Islet of Langerhans (tissue), 1 donor: Measurements from ENCODE around the gene GSKIP.

Experiments
- FAIRE-seq: peaks from one replicate; lab custom pipeline; 2011; peaks lifted over from hg19 to GRCh38; lab: Jason Lieb, UNC

Gene GSKIP

GRCh38 chr14:96418075-96418474, 54.7 kb downstream of the GSKIP start:
- no peak for FAIRE-seq

- FAIRE-seq = no peak
These were observed 57.9 kb downstream of the GSKIP start for GRCh38 chr14:96421236-96421635.

GRCh38 chr14:96422992-96423391, 59.7 kb downstream of the GSKIP start:
- no peak for FAIRE-seq

- FAIRE-seq = no peak
These were observed 60.3 kb downstream of the GSKIP start for GRCh38 chr14:96423446-96424108.

- peak; percentile 98 for FAIRE-seq
These were observed 61.0 kb downstream of the GSKIP start for GRCh38 chr14:96424109-96424989.

- no peak for FAIRE-seq
These were observed 70.7 kb downstream of the GSKIP start for GRCh38 chr14:96434040-96434439.
